GM12873 (cell line): Measurements from ENCODE around the gene KCNN3.

Experiments used
- TF ChIP-seq, protein P1 (sequence below): IDR thresholded peaks from 2 replicates; pipeline ENCODE4 v1.5.1; 2012; ENCODE audit warnings: low read depth, mild to moderate bottlenecking, moderate library complexity, low read length, control low read depth; ENCODE audit not compliant: insufficient read depth; ENCODE audit errors: missing control alignments

KCNN3 gene

DNA sequence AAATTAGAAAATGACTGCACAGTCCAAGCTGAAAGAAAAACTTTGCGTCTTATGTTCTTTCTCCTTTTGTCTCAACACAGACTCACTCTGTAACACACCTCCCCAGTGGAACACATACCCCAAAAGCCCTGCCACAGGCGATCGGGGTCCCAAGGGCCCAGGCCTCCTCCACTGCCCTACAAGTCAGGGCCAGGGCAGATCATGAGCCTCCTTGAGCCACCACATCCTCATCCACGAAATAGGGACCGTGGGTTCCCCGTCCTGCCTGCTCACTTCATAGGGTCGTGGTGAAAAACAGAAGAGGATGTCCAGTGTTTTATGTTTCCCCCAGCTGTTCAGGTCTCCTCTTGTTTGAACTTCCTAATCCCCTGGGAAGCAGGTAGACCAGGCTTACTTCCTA, 116.7 kb downstream of the KCNN3 start:
- TF ChIP-seq, protein P1, sequence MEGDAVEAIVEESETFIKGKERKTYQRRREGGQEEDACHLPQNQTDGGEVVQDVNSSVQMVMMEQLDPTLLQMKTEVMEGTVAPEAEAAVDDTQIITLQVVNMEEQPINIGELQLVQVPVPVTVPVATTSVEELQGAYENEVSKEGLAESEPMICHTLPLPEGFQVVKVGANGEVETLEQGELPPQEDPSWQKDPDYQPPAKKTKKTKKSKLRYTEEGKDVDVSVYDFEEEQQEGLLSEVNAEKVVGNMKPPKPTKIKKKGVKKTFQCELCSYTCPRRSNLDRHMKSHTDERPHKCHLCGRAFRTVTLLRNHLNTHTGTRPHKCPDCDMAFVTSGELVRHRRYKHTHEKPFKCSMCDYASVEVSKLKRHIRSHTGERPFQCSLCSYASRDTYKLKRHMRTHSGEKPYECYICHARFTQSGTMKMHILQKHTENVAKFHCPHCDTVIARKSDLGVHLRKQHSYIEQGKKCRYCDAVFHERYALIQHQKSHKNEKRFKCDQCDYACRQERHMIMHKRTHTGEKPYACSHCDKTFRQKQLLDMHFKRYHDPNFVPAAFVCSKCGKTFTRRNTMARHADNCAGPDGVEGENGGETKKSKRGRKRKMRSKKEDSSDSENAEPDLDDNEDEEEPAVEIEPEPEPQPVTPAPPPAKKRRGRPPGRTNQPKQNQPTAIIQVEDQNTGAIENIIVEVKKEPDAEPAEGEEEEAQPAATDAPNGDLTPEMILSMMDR: no peak

DNA sequence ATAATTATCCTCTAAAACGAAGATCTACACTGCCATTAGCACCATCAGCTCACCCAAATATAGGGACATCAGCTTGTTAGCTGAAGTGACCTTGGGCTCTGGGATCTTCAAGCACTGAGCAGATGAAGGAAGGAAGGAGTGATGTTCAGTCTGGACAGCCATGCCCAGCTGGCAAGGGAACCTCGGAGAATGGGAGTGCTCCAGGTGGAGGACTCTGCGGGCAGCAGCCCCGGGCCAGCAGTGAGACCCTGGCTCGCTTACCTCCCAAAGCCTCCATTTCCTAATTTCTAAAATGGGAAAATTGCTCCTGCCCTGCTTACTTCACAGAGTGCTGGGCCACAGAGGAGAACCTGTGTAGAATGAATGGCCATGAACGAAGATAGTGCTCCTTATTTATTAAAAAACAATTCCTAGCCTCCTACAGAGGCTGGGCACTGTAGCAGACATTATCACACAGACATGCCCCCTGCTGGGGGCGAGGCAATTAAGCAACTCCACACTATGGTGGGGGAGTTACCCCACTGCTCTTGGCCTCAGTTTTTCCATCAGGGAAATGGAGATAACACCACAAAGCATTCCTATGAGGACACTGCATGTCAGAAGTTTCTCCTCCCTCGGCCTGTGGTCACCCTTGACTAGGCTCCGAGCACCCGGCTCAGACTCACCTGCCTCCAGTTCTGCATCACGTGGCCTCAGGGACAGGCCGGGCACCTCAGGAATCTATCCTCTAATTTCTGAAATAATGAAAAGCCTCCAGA, 117.6 kb downstream of the KCNN3 start:
- TF ChIP-seq, protein P1: peak; percentile 41

DNA sequence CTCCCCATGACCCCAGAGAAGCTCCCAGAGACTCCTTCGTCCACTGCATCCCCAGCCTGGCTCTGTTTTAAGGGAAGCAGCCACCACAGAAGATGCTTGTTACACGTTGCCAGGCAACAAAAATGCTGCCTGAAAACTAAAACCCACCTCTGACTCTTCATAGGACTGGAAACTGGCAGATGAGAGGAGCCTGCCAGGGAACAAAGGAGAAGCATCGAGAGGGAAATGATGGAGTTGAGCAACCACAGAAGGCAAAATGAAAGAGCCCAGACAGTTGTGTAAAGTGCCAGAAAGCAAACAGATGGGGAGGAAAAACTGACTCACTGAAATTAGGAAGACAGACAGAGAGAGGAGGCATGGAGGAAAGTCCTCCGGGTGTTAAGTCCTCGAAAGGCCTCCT, 118.4 kb downstream of the KCNN3 start:
- TF ChIP-seq, protein P1: no peak

DNA sequence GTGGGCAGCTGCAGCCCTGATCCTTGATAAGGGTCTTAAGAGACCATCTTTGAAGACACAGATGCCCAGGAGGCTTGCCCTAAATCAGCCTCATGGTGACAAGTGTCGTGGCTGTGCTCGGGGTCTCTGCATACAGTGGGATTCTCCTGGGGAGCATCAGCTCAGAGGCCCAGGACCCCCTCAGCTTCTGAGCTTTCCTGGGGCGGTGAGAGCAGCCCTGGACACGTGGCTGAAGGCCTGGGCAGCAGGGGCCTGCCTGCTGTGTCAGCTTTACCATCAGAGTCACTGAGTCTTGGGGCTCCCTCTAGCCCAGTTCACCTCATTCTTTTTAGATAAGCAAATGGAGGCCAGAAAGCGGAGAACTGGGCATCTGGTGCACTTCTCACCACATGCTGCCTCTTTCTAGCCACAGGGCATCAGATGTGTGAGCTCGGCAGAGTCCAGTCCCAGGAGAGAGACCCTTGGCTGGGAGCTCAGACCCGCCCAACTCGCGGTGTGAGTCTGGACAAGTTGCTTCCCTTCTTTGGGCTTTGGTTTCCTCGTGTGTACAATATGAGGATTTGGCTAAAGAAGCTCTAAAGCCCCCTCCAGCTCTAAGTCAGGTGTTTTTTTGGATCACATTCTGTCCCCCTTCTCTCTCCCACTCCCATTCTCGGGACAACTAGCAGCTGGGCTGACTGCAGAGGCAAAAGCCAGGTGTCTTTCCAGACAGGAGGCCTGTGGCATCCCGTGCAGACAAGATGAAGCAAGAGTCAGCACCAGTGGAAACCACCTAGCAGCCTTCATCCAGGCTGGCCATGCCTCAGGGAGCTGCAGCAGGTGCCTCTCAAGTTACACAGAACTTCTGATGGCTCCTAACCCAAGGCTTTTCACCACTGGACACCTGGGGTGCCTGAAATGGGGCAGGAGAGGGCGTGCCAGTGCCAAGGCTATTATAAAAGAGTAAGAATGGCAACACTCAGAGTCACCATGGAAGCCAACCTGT, 119.1 kb downstream of the KCNN3 start:
- TF ChIP-seq, protein P1: no peak

DNA sequence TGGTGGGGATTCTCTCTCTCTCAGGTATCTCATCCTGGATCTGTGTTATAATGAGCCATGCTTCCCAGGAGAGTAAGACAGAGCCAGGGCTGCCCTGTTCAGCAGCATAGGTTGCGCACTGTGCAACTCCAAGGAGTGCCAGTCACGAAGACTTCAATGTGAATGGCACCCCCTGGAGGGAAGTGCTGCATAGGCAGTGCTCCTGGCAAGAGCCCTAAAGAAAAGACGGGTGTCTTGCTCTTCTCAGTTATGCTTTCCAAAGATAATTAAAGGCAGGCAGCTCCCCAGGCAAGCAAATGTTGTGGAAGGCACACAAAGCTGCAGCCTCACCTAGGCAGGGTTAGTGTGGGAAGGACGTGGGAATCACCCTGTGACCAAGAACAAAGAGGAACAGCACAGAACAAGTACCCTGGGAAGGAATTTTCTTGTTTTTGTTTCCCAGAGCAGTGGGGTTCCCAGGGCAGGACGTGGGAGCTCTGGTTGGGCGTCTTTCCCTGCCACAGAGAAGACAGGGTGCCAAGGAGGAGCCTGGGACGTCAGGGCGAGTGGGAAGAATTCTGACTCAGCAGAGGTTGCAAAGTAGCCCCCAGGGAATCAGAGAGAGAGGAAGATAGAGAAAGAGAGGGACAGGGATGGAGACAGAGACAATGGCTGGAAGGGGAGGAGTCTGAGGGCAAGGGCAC, 120.9 kb downstream of the KCNN3 start:
- TF ChIP-seq, protein P1: peak; percentile 64

DNA sequence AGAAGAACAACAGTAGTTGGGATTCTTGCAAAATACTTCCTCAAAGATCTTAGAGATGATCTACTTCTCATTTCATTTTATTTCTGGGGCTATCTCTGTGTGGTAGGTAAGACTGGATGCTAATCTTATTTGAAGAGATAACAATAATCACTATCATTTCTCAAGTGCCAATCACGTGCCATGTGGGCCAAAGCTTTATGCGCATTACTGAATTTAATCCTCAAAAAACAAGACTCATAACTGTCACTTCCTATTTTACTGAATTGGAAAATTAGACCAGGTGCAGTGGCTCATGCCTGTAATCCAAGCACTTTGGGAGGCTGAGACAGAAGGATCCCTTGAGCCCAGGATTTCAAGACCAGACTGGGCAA, 121.7 kb downstream of the KCNN3 start:
- TF ChIP-seq, protein P1: no peak
